GM19193 (cell line): ENCODE data around the gene BLOC1S6.

Experiments
- POLR2A ChIP-seq: IDR thresholded peaks from 4 replicates; pipeline ENCODE4 v1.6.1; 2011; ENCODE audit not compliant: insufficient read depth, insufficient read length; ENCODE audit errors: extremely low read depth

Gene BLOC1S6

GRCh38 chr15:45644437-45644836, 57.3 kb downstream of the BLOC1S6 start:
- TF ChIP-seq POLR2A = no peak

GRCh38 chr15:45645026-45645980, 58.1 kb downstream of the BLOC1S6 start:
- no peak for TF ChIP-seq POLR2A

GRCh38 chr15:45646220-45646619, 59.0 kb downstream of the BLOC1S6 start:
- no peak for TF ChIP-seq POLR2A

GRCh38 chr15:45647828-45648227, 60.6 kb downstream of the BLOC1S6 start:
- TF ChIP-seq POLR2A = no peak

GRCh38 chr15:45648521-45649200, 61.5 kb downstream of the BLOC1S6 start:
- TF ChIP-seq POLR2A = no peak

- TF ChIP-seq POLR2A = no peak
Measured at GRCh38 chr15:45650889-45651525, 63.8 kb downstream of the BLOC1S6 start.

GRCh38 chr15:45653702-45654424, 66.7 kb downstream of the BLOC1S6 start:
- TF ChIP-seq POLR2A = no peak

- TF ChIP-seq POLR2A = no peak
Measured at GRCh38 chr15:45654749-45655148, 67.6 kb downstream of the BLOC1S6 start.

- no peak for TF ChIP-seq POLR2A
Measured at GRCh38 chr15:45657254-45657653, 70.1 kb downstream of the BLOC1S6 start.

- TF ChIP-seq POLR2A = no peak
Measured at GRCh38 chr15:45657764-45658545, 70.8 kb downstream of the BLOC1S6 start.
